Esophagus squamous epithelium (tissue), 5 donors: ENCODE measurements around the gene SENP6. TPM values are rescaled to one million over a fixed set of nuclear protein-coding genes. Genes with fewer than 3 reads are reported as not detected.
"Not testable (repeated sequence)": the region's sequence is repeated elsewhere in the genome, so short reads cannot be mapped to it uniquely, and the experiment has no call there.

Experiments
- DNase-seq: peaks from one replicate; lab custom pipeline; 2025; lab: John Stamatoyannopoulos, UW
- H3K27ac ChIP-seq, 4 donors: fragments of 200-600 bp; sonication (generic); one replicate each; pipeline ENCODE4 v1.5.1; 2016 to 2019; ENCODE audit warnings: mild to moderate bottlenecking in 1 of 4
- H3K27me3 ChIP-seq, 4 donors: fragments of 200-600 bp; sonication (generic); 1 replicate in 3 of 4; 2 replicates in 1 of 4; pipeline versions ENCODE4 v1.5.1 to v1.6.0; 2017 to 2021; ENCODE audit warnings: antibody characterized with exemption in 1 of 4
- H3K36me3 ChIP-seq, 3 donors: fragments of 200-600 bp; sonication (generic); one replicate each; pipeline ENCODE4 v1.5.1; 2016 to 2019
- H3K4me1 ChIP-seq, 3 donors: fragments of 200-600 bp; sonication (generic); one replicate each; pipeline ENCODE4 v1.5.1; 2017 to 2019
- H3K4me3 ChIP-seq, 4 donors: fragments of 200-600 bp; sonication (generic); 1 replicate in 3 of 4; 2 replicates in 1 of 4; pipeline ENCODE4 v1.5.1; 2016 to 2019; ENCODE audit warnings: mild to moderate bottlenecking in 2 of 4, moderate library complexity in 1 of 4
- H3K9me3 ChIP-seq, 3 donors: fragments of 200-600 bp; sonication (generic); one replicate each; pipeline ENCODE4 v1.5.1; 2016 to 2019
- CTCF ChIP-seq, 6 experiments: fragments of 450-650 bp in 4 of 6; fragments of 200-600 bp in 2 of 6; sonication (generic) in 2 of 6; IDR thresholded peaks; one replicate each; pipeline ENCODE4 v1.5.1; 2016 to 2019; ENCODE audit warnings: antibody characterized with exemption in 6 of 6, mild to moderate bottlenecking in 4 of 6, moderate library complexity in 4 of 6
- POLR2A ChIP-seq, 4 donors: fragments of 450-650 bp; IDR thresholded peaks; one replicate each; pipeline ENCODE4 v1.6.1; 2017; ENCODE audit warnings: antibody characterized with exemption in 4 of 4, mild to moderate bottlenecking in 4 of 4, moderate library complexity in 3 of 4
- WGBS, 2 donors: methylation state at CpG; one replicate each; pipeline ENCODE4 v1.1.5; 2018; 5-methylcytosine and 5-hydroxymethylcytosine counted together
- intact Hi-C: fragments of 100-400 bp; cut with DNase I; formaldehyde crosslinking; loops from one replicate; pipeline ENCODE4 v1.15.0; 2022
- total RNA-seq, 4 donors: library from RNA; depleted of rRNA; stranded (reverse); fragments of >200 nt; gene quantifications; one replicate each; pipeline ENCODE4 v1.1.0, GENCODE V29; 2016
- donor health status: DM: yes; HTN: yes; CAD: no.

The SENP6 gene
- total RNA-seq, 4 donors from 2014 or later, result 45.5 to 104 (median 66.1) TPM

GRCh38 chr6:75693534-75693933, 91.9 kb downstream of the SENP6 start:
- TF ChIP-seq POLR2A (IDR thresholded peaks at IDR 0.05) (no peak), CTCF (IDR thresholded peaks at IDR 0.05) (peak in 1 of 6 experiments; percentile 11)
- no peak overlapping the region for H3K4me3 ChIP-seq
- no peaks in the 10 kb centered on the region for H3K4me1 ChIP-seq
- peaks cover 0 to 94% (median 8%) of the 10 kb centered on the region in 3 donors for H3K36me3 ChIP-seq
- intact Hi-C loops, result no loop called here
- no peak overlapping the region for H3K27ac ChIP-seq
- H3K27me3 ChIP-seq, result no peaks in the 10 kb centered on the region
- DNase-seq, result no peak
- 83 to 89% methylated on average over 1 of the region's 1 CpG for WGBS, 2 donors
- H3K9me3 ChIP-seq, result no peaks in the 10 kb centered on the region

GRCh38 chr6:75694406-75694805, 92.7 kb downstream of the SENP6 start:
- no peaks in the 10 kb centered on the region for H3K27me3 ChIP-seq
- no peaks in the 10 kb centered on the region for H3K9me3 ChIP-seq
- H3K27ac ChIP-seq, result no peak overlapping the region
- no peak overlapping the region for H3K4me3 ChIP-seq
- no peak for TF ChIP-seq POLR2A (IDR thresholded peaks at IDR 0.05)
- no peak for TF ChIP-seq CTCF (IDR thresholded peaks at IDR 0.05)
- no peaks in the 10 kb centered on the region for H3K4me1 ChIP-seq
- no peak for DNase-seq
- H3K36me3 ChIP-seq, result peaks cover 0 to 93% (median 8%) of the 10 kb centered on the region in 3 donors
- intact Hi-C loops, result no loop called here

GRCh38 chr6:75708334-75708733, 106.7 kb downstream of the SENP6 start:
- H3K4me1 ChIP-seq, H3K27me3 ChIP-seq, DNase-seq, H3K4me3 ChIP-seq, H3K27ac ChIP-seq, H3K9me3 ChIP-seq, intact Hi-C loops: not testable (repeated sequence)
- peaks cover 0 to 78% (median 13%) of the 10 kb centered on the region in 3 donors for H3K36me3 ChIP-seq
- 93 to 94% methylated on average over 4 of the region's 4 CpGs for WGBS, 2 donors

- WGBS, 2 donors, result 94 to 96% methylated on average over 2 of the region's 2 CpGs
- no peak for TF ChIP-seq CTCF (IDR thresholded peaks at IDR 0.05)
- no peak for TF ChIP-seq POLR2A (IDR thresholded peaks at IDR 0.05)
- Histone ChIP-seq H3K4me1 (no peaks in the 10 kb centered on the region), H3K4me3 (no peak overlapping the region), H3K27me3 (no peaks in the 10 kb centered on the region), H3K36me3 (peaks cover 6 to 88% (median 13%) of the 10 kb centered on the region in 3 donors), H3K27ac (no peak overlapping the region), H3K9me3 (no peaks in the 10 kb centered on the region)
- intact Hi-C loops, result no loop called here
- DNase-seq, result no peak
Observed at GRCh38 chr6:75711173-75711572, 109.5 kb downstream of the SENP6 start.

GRCh38 chr6:75719133-75719532, 117.5 kb downstream of the SENP6 start:
- DNase-seq, result no peak
- TF ChIP-seq POLR2A (IDR thresholded peaks at IDR 0.05) (no peak), CTCF (IDR thresholded peaks at IDR 0.05) (no peak)
- intact Hi-C loops, result no loop called here
- Histone ChIP-seq H3K27ac (no peak overlapping the region), H3K36me3 (peaks cover 2 to 34% (median 6%) of the 10 kb centered on the region in 3 donors), H3K4me3 (no peak overlapping the region), H3K9me3 (no peaks in the 10 kb centered on the region), H3K4me1 (no peaks in the 10 kb centered on the region), H3K27me3 (no peaks in the 10 kb centered on the region)
- WGBS, 2 donors, result 97 to 100% methylated on average over 3 of the region's 3 CpGs

- no peak for TF ChIP-seq CTCF (IDR thresholded peaks at IDR 0.05)
- TF ChIP-seq POLR2A (IDR thresholded peaks at IDR 0.05), result no peak
- no peaks in the 10 kb centered on the region for H3K27me3 ChIP-seq
- H3K4me1 ChIP-seq, result no peaks in the 10 kb centered on the region
- H3K27ac ChIP-seq, result no peak overlapping the region
- H3K9me3 ChIP-seq, result no peaks in the 10 kb centered on the region
- no peak overlapping the region for H3K4me3 ChIP-seq
- intact Hi-C loops, result no loop called here
- no peaks in the 10 kb centered on the region for H3K36me3 ChIP-seq
- 90 to 97% methylated on average over 2 of the region's 2 CpGs for WGBS, 2 donors
- no peak for DNase-seq
Observed at GRCh38 chr6:75723382-75723781, 121.7 kb downstream of the SENP6 start.
